ENCODE data around the gene ZNF576.

- no peak for TF ChIP-seq POLR2A (IDR thresholded peaks at IDR 0.05; ENCODE audit: low read length)
- TF ChIP-seq GATA1 (IDR thresholded peaks at IDR 0.05; ENCODE audit: low read depth, low read length): no peak
These were observed 47.7 kb upstream of the ZNF576 start for GRCh38 chr19:43548706-43549105.
